ENCODE results near the gene RTN1. TPM values are rescaled to one million over a fixed set of nuclear protein-coding genes. Genes with fewer than 3 reads are reported as not detected.

RTN1 gene
- total RNA-seq, 1 donor from 2014 or later: 23.4 TPM

- no peak overlapping the region for H3K4me3 Mint-ChIP-seq (ENCODE audit: low read depth)
- TF ChIP-seq CTCF (IDR thresholded peaks at IDR 0.05; ENCODE audit: unreplicated experiment): no peak
- H3K9me3 Mint-ChIP-seq (ENCODE audit: low read depth): peaks cover 16% of the 10 kb centered on the region
- no peak overlapping the region for H3K27ac Mint-ChIP-seq
- H3K27me3 Mint-ChIP-seq: no peaks in the 10 kb centered on the region
- no peaks in the 10 kb centered on the region for H3K4me1 Mint-ChIP-seq (ENCODE audit: low read depth)
- DNase-seq (ENCODE audit: low spot score, unreplicated experiment): no peak
- H3K36me3 Mint-ChIP-seq (ENCODE audit: insufficient read depth): no peaks in the 10 kb centered on the region
Measured at GRCh38 chr14:59699442-59699841, 171.1 kb downstream of the RTN1 start.

GRCh38 chr14:59698793-59699192 is 171.8 kb downstream of the RTN1 start:
- no peak for DNase-seq (ENCODE audit: low spot score, unreplicated experiment)
- H3K4me1 Mint-ChIP-seq (ENCODE audit: low read depth): no peaks in the 10 kb centered on the region
- peaks cover 16% of the 10 kb centered on the region for H3K9me3 Mint-ChIP-seq (ENCODE audit: low read depth)
- no peaks in the 10 kb centered on the region for H3K27me3 Mint-ChIP-seq
- no peak for TF ChIP-seq CTCF (IDR thresholded peaks at IDR 0.05; ENCODE audit: unreplicated experiment)
- no peak overlapping the region for H3K4me3 Mint-ChIP-seq (ENCODE audit: low read depth)
- H3K27ac Mint-ChIP-seq: no peak overlapping the region
- H3K36me3 Mint-ChIP-seq (ENCODE audit: insufficient read depth): no peaks in the 10 kb centered on the region

GRCh38 chr14:59695198-59695597 is 175.4 kb downstream of the RTN1 start:
- no peaks in the 10 kb centered on the region for H3K4me1 Mint-ChIP-seq (ENCODE audit: low read depth)
- no peak overlapping the region for H3K27ac Mint-ChIP-seq
- no peaks in the 10 kb centered on the region for H3K36me3 Mint-ChIP-seq (ENCODE audit: insufficient read depth)
- no peak for TF ChIP-seq CTCF (IDR thresholded peaks at IDR 0.05; ENCODE audit: unreplicated experiment)
- no peak for DNase-seq (ENCODE audit: low spot score, unreplicated experiment)
- no peaks in the 10 kb centered on the region for H3K27me3 Mint-ChIP-seq
- H3K4me3 Mint-ChIP-seq (ENCODE audit: low read depth): no peak overlapping the region
- peaks cover 8% of the 10 kb centered on the region for H3K9me3 Mint-ChIP-seq (ENCODE audit: low read depth)

- H3K27me3 Mint-ChIP-seq: no peaks in the 10 kb centered on the region
- no peak for TF ChIP-seq CTCF (IDR thresholded peaks at IDR 0.05; ENCODE audit: unreplicated experiment)
- H3K4me1 Mint-ChIP-seq (ENCODE audit: low read depth): no peaks in the 10 kb centered on the region
Measured at GRCh38 chr14:59691266-59691665, 179.3 kb downstream of the RTN1 start.

GRCh38 chr14:59690426-59690825 is 180.2 kb downstream of the RTN1 start:
- Mint-ChIP-seq H3K27ac (no peak overlapping the region), H3K36me3 (ENCODE audit: insufficient read depth) (no peaks in the 10 kb centered on the region), H3K9me3 (ENCODE audit: low read depth) (peaks cover 5% of the 10 kb centered on the region), H3K27me3 (no peaks in the 10 kb centered on the region), H3K4me3 (ENCODE audit: low read depth) (no peak overlapping the region), H3K4me1 (ENCODE audit: low read depth) (no peaks in the 10 kb centered on the region)
- no peak for DNase-seq (ENCODE audit: low spot score, unreplicated experiment)
- TF ChIP-seq CTCF (IDR thresholded peaks at IDR 0.05; ENCODE audit: unreplicated experiment): no peak

More at GRCh38 chr14:59691266-59691665, 179.3 kb downstream of the RTN1 start:
- no peak overlapping the region for H3K27ac Mint-ChIP-seq
- H3K9me3 Mint-ChIP-seq (ENCODE audit: low read depth): peaks cover 5% of the 10 kb centered on the region
- no peak overlapping the region for H3K4me3 Mint-ChIP-seq (ENCODE audit: low read depth)
- no peaks in the 10 kb centered on the region for H3K36me3 Mint-ChIP-seq (ENCODE audit: insufficient read depth)
- no peak for DNase-seq (ENCODE audit: low spot score, unreplicated experiment)
